Iris pigment epithelial cell (primary cell): Measurements from ENCODE around the gene PLAGL2.
A peak's percentile ranks its signal among the peaks of the same experiment; 100 is the strongest.
"Not testable (repeated sequence)": the region's sequence is repeated elsewhere in the genome, so short reads cannot be mapped to it uniquely, and the experiment has no call there.

Experiments
- DNase-seq: peaks from one replicate; pipeline ENCODE4 v3.0.0-alpha.2; 2011; ENCODE audit warnings: low read depth

The PLAGL2 gene

GRCh38 chr20:32179934-32180333 lies 27.6 kb downstream of the PLAGL2 start:
- no peak for DNase-seq

GRCh38 chr20:32179515-32179914 lies 28.0 kb downstream of the PLAGL2 start:
- no peak for DNase-seq

GRCh38 chr20:32177696-32178095 lies 29.8 kb downstream of the PLAGL2 start:
- DNase-seq, result not testable (repeated sequence)

DNA sequence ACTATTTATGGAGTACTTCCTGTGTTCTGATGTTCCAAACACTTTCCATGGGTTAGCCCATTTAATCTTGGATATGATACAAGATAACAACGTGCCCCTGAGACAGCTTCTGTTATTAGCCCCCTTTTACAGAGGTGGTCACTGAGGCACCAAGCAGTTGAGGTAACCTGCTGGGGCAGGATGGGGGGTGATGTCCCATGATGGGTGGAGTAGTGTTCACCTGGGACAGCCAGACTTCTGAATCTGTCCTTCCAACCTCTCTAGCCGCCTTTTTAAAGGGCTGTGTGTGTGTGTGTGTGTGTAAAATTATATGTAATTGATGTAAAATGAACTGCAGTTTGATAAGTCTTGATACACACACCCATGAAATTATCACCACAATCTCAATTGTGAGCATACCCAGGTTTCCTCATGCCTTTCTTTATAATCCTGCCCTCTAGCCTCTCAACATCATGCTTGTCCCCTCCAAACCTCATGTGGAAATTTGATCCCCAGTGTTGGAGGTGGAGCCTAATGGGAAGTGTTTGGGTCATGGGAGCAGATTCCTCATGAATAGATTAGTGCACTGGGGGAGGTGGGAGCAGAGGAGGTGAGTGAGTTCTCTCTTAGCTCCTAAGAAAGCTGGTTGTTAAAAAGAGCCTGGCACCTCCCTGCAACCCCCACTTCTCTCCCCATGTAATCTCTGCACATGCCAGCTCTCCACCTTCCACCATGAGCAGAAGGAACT lies 39.2 kb downstream of the PLAGL2 start:
- peak; percentile 73 for DNase-seq

GRCh38 chr20:32167552-32167951 lies 40.0 kb downstream of the PLAGL2 start:
- DNase-seq, result no peak

DNA sequence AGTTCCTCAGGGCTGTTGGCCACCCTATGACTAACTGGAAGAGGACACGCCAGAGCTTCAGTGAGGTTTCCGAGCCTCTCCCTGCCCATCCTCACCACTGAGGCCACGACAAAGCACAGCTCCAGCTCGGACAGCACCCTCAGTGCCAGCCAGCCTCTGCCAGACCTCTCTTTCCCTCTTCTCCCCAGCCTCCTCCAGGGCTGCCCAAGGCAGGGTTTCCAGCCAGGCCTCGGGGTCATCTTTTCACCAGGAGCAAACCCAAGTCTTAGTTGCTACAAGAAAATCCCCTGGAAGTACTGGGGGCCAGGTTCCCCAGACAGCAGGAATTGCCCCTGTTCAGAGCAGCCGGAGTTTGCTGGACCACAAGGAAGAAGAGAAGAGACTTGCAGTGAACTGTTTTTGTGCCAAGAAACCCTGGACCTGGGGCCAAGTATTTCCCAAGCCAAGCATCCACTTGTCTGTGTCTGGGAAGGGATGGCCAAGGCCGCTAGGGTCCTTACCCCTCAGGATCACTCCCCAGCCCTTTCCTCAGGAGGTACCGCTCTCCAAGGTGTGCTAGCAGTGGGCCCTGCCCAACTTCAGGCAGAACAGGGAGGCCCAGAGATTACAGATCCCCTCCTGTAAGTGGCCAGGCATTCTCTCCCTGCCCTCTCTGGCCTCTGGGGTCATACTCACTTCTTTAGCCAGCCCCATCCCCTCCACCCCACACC lies 41.6 kb downstream of the PLAGL2 start:
- no peak for DNase-seq

DNA sequence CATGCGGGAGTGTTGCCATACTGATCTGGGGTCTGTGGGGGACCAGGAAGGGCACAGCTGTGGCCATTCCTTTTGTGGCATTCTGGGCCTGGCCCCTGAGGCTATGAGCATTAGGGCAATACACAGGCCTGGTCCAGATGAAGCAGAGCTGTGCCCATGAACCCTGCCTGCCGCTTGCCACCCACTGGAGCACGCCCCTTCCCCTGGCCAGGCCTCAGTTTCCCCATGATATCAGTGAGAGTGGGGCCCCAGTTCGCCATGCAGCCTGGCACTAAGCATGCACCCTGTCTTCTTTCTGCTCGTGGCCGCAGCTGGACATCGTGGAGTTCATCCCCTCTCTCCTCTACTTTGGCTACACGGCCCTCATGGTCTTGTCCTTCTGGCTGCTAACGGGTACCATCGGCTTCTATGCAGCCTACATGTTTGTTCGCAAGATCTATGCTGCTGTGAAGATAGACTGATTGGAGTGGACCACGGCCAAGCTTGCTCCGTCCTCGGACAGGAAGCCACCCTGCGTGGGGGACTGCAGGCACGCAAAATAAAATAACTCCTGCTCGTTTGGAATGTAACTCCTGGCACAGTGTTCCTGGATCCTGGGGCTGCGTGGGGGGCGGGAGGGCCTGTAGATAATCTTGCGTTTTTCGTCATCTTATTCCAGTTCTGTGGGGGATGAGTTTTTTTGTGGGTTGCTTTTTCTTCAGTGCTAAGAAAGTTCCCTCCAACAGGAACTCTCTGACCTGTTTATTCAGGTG lies 42.4 kb downstream of the PLAGL2 start:
- no peak for DNase-seq

GRCh38 chr20:32163951-32164350 lies 43.6 kb downstream of the PLAGL2 start:
- DNase-seq, result no peak

DNA sequence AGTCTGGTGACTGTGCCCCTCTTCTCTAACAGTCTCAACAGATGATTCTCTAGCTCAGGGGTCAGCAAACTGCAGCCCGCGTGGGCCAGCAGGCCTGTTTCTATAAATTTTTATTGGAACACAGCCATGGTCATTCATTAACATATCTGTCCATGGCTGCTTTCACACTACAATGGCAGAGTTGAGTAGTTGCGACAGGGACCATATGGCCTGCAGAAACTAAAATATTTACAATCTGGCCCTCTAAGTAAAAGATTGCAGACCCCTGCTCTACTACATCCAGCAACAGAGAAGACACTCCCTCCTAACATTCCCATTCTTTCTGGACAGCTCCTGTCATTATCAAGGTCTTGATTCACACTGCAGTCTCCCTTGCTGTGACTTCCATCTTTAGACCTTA lies 45.2 kb downstream of the PLAGL2 start:
- DNase-seq, result no peak

- no peak for DNase-seq
Observed at GRCh38 chr20:32160341-32160740, 47.2 kb downstream of the PLAGL2 start.

GRCh38 chr20:32159766-32160221 lies 47.7 kb downstream of the PLAGL2 start:
- DNase-seq, result no peak

DNA sequence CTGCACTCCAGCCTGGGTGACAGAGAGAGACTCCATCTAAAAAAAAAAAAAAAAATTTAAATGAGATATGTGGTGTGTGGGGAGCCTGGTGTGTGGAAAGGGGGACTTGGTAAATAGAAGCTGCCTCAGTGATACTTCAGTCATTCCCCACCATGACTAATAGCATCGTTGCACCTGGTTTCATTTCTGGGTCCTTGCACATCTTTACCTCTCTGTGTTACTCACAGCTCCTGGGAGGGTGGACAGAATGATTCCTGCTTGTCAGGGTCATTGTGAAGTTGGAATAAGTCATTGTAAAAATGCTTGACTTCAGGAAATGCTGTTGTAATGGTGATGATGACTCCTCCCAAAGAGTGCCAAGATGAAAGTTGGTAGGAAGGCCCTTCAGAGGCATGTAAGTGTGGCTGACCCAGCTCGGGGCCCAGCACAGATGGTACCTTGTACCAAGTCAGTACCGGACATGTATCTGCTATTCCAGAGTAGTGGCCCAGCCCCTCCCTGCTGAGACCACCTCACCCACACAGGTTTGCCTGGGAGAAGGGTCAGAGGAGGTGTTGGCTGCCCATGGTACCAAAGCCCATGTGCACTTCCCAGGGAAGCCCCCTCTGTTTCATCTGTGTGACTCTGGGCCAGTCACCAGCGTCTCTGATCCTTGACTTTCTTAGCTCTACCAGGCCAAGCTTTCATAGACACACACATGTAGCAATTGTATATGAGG lies 48.4 kb downstream of the PLAGL2 start:
- DNase-seq, result no peak

GRCh38 chr20:32158351-32158750 lies 49.2 kb downstream of the PLAGL2 start:
- no peak for DNase-seq

- DNase-seq, result no peak
Observed at GRCh38 chr20:32157611-32158010, 49.9 kb downstream of the PLAGL2 start.

DNA sequence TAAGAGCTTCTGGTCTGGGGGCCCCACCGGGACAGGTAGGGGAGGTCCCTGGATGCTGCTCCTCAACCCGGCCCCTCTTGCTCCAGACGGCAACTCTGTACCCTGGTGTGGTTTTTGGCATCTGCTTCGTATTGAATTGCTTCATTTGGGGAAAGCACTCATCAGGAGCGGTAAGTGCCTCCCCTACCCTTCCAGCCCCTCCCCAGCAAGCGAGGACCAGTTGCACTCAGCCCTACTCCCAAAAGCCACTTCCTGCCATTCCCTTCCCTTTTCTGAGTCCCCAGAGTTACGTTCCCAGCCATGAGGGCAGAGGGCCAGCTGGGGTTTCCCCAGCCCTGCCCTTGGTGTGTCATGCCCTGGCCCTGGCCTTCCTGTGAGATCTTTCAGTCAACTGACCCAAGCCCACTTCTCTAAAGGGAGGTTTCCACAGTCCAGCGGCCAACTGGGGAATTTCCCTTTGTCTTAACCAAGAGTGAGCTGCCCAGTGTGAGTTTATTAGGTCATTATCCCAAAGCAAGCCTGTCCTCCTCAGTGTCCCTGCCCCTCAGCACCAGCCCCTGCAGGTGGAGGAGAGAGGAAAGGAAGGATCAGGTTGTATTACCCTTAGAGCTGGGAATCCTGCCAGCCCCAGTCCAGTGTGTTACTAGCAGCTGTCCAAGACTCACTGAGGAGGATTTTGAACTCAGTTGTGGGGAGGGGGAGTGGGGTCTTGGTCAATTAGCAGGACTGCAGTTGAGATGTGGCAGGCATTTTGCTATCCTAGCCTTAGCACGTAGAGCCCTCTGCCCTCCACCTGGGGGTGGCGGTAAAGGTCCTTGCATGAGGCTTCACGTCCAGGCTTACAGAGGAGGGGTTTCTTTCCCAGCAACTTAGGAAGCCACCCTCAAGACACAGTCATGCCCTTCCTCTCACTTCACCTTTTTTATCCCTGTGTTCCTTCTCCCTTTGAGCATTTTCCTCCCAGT lies 52.2 kb downstream of the PLAGL2 start:
- DNase-seq, result peak; percentile 87

DNA sequence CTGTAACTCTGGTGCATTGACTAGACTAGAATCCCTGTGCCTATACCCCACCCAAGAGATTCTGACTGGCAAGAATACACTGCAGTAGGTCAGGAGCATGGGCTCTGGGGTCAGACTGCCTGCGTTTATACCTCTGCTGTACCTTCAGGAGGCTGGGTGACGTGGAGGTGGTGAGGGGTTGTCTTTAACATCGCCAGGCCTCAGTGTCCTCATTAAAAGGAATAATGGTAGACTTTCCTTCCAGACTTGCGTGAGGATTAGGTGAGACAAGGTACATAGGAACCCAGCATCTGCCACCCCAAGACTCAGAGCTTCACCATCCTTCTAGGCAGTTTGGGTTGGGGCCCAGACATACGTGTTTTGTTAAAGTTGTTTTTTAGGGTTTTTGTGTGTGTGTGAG lies 53.8 kb downstream of the PLAGL2 start:
- DNase-seq, result no peak

- no peak for DNase-seq
Observed at GRCh38 chr20:32153156-32153665, 54.3 kb downstream of the PLAGL2 start.

- DNase-seq, result no peak
Observed at GRCh38 chr20:32152421-32153155, 55.0 kb downstream of the PLAGL2 start.

- no peak for DNase-seq
Observed at GRCh38 chr20:32150291-32150848, 57.2 kb downstream of the PLAGL2 start.
